Rectal smooth muscle tissue (tissue), 1 donor: ENCODE measurements around the gene LSAMP.

Source experiments
- H3K27ac ChIP-seq: one replicate; pipeline ENCODE4 v1.7.0; 2013; ENCODE audit warnings: low read depth, low read length, inconsistent platforms
- H3K27me3 ChIP-seq: one replicate; pipeline ENCODE4 v1.7.0; 2013; ENCODE audit warnings: low read length; ENCODE audit not compliant: control insufficient read depth, insufficient read depth
- H3K36me3 ChIP-seq: one replicate; pipeline ENCODE4 v1.7.0; 2013; ENCODE audit warnings: low read length; ENCODE audit not compliant: control insufficient read depth, insufficient read depth
- H3K4me1 ChIP-seq: one replicate; pipeline ENCODE4 v1.7.0; 2013; ENCODE audit warnings: low read length; ENCODE audit not compliant: control insufficient read depth, insufficient read depth
- H3K4me3 ChIP-seq: one replicate; pipeline ENCODE4 v1.7.0; 2013; ENCODE audit warnings: low read length
- H3K9ac ChIP-seq: one replicate; pipeline ENCODE4 v1.7.0; 2013; ENCODE audit warnings: low read length

Gene LSAMP

GRCh38 chr3:116020495-116020894 is 424.8 kb downstream of the LSAMP start:
- H3K9ac ChIP-seq = no peak overlapping the region
- H3K36me3 ChIP-seq = no peaks in the 10 kb centered on the region
- no peaks in the 10 kb centered on the region for H3K27me3 ChIP-seq
- H3K4me1 ChIP-seq = no peaks in the 10 kb centered on the region
- no peak overlapping the region for H3K27ac ChIP-seq
- no peak overlapping the region for H3K4me3 ChIP-seq

- Histone ChIP-seq H3K27ac (no peak overlapping the region), H3K4me3 (no peak overlapping the region), H3K27me3 (no peaks in the 10 kb centered on the region), H3K9ac (no peak overlapping the region), H3K36me3 (no peaks in the 10 kb centered on the region), H3K4me1 (no peaks in the 10 kb centered on the region)
These were observed 426.0 kb downstream of the LSAMP start for GRCh38 chr3:116019254-116019763.

GRCh38 chr3:116018646-116019045 is 426.6 kb downstream of the LSAMP start:
- H3K4me1 ChIP-seq = no peaks in the 10 kb centered on the region
- no peaks in the 10 kb centered on the region for H3K27me3 ChIP-seq
- no peaks in the 10 kb centered on the region for H3K36me3 ChIP-seq
- no peak overlapping the region for H3K9ac ChIP-seq
- H3K27ac ChIP-seq = no peak overlapping the region
- H3K4me3 ChIP-seq = no peak overlapping the region

GRCh38 chr3:116015931-116016330 is 429.4 kb downstream of the LSAMP start:
- H3K9ac ChIP-seq = no peak overlapping the region
- no peaks in the 10 kb centered on the region for H3K27me3 ChIP-seq
- no peaks in the 10 kb centered on the region for H3K4me1 ChIP-seq
- no peak overlapping the region for H3K27ac ChIP-seq
- no peaks in the 10 kb centered on the region for H3K36me3 ChIP-seq
- no peak overlapping the region for H3K4me3 ChIP-seq

GRCh38 chr3:116007000-116007399 is 438.3 kb downstream of the LSAMP start:
- Histone ChIP-seq H3K27me3 (no peaks in the 10 kb centered on the region), H3K4me1 (peaks cover 4% of the 10 kb centered on the region), H3K36me3 (no peaks in the 10 kb centered on the region), H3K4me3 (no peak overlapping the region), H3K27ac (no peak overlapping the region), H3K9ac (no peak overlapping the region)

- Histone ChIP-seq H3K27ac (no peak overlapping the region), H3K36me3 (no peaks in the 10 kb centered on the region), H3K9ac (no peak overlapping the region), H3K4me1 (peaks cover 5% of the 10 kb centered on the region), H3K4me3 (no peak overlapping the region), H3K27me3 (no peaks in the 10 kb centered on the region)
These were observed 439.9 kb downstream of the LSAMP start for GRCh38 chr3:116005404-116005803.

GRCh38 chr3:116002235-116002634 is 443.1 kb downstream of the LSAMP start:
- H3K4me1 ChIP-seq = peaks cover 6% of the 10 kb centered on the region
- H3K27ac ChIP-seq = no peak overlapping the region
- no peak overlapping the region for H3K4me3 ChIP-seq
- H3K27me3 ChIP-seq = no peaks in the 10 kb centered on the region
- H3K36me3 ChIP-seq = no peaks in the 10 kb centered on the region
- no peak overlapping the region for H3K9ac ChIP-seq

- Histone ChIP-seq H3K27ac (no peak overlapping the region), H3K4me1 (peaks cover 6% of the 10 kb centered on the region), H3K27me3 (no peaks in the 10 kb centered on the region), H3K4me3 (no peak overlapping the region), H3K36me3 (no peaks in the 10 kb centered on the region), H3K9ac (no peak overlapping the region)
These were observed 444.1 kb downstream of the LSAMP start for GRCh38 chr3:116001151-116001621.

GRCh38 chr3:116000311-116000710 is 445.0 kb downstream of the LSAMP start:
- Histone ChIP-seq H3K4me3 (no peak overlapping the region), H3K9ac (no peak overlapping the region), H3K36me3 (no peaks in the 10 kb centered on the region), H3K27ac (no peak overlapping the region), H3K4me1 (peaks cover 3% of the 10 kb centered on the region), H3K27me3 (no peaks in the 10 kb centered on the region)

GRCh38 chr3:115999613-116000012 is 445.7 kb downstream of the LSAMP start:
- Histone ChIP-seq H3K27ac (no peak overlapping the region), H3K9ac (no peak overlapping the region), H3K27me3 (no peaks in the 10 kb centered on the region), H3K36me3 (no peaks in the 10 kb centered on the region), H3K4me3 (no peak overlapping the region), H3K4me1 (peaks cover 3% of the 10 kb centered on the region)

- H3K9ac ChIP-seq = no peak overlapping the region
- peaks cover 3% of the 10 kb centered on the region for H3K4me1 ChIP-seq
- H3K27ac ChIP-seq = no peak overlapping the region
- no peaks in the 10 kb centered on the region for H3K36me3 ChIP-seq
- H3K27me3 ChIP-seq = no peaks in the 10 kb centered on the region
- no peak overlapping the region for H3K4me3 ChIP-seq
These were observed 446.2 kb downstream of the LSAMP start for GRCh38 chr3:115999001-115999585.

- Histone ChIP-seq H3K27ac (no peak overlapping the region), H3K36me3 (no peaks in the 10 kb centered on the region), H3K4me1 (peaks cover 3% of the 10 kb centered on the region), H3K27me3 (no peaks in the 10 kb centered on the region), H3K4me3 (no peak overlapping the region), H3K9ac (no peak overlapping the region)
These were observed 448.7 kb downstream of the LSAMP start for GRCh38 chr3:115996420-115997108.

- no peaks in the 10 kb centered on the region for H3K36me3 ChIP-seq
- no peak overlapping the region for H3K4me3 ChIP-seq
- no peak overlapping the region for H3K9ac ChIP-seq
- no peak overlapping the region for H3K27ac ChIP-seq
- no peaks in the 10 kb centered on the region for H3K4me1 ChIP-seq
- H3K27me3 ChIP-seq = no peaks in the 10 kb centered on the region
These were observed 454.6 kb downstream of the LSAMP start for GRCh38 chr3:115990669-115991068.
